ENCODE measurements around the gene KCNMA1. TPM values are rescaled to one million over a fixed set of nuclear protein-coding genes. Genes with fewer than 3 reads are reported as not detected.
A peak's percentile ranks its signal among the peaks of the same experiment; 100 is the strongest.

Gene KCNMA1
- total RNA-seq, 1 experiment from 2014 or later, result 0.49 TPM

- no peaks in the 10 kb centered on the region for H3K9me2 ChIP-seq (ENCODE audit: insufficient read depth)
- no peaks in the 10 kb centered on the region for H4K20me1 ChIP-seq (ENCODE audit: insufficient read depth)
- no peak overlapping the region for H3K27ac ChIP-seq (ENCODE audit: low read depth, low read length)
- H3K4me1 ChIP-seq (ENCODE audit: control insufficient read depth in 1 of 2, insufficient read depth in 2 of 2, low read length in 2 of 2), result no peaks in the 10 kb centered on the region; a peak in 1 of 4 replicates
- CTCF ChIA-PET, result no interaction called here
- no peaks in the 10 kb centered on the region; a peak in 1 of 4 replicates for H3K9me3 ChIP-seq (ENCODE audit: control insufficient read depth in 1 of 2, insufficient read depth in 1 of 2, low read depth in 1 of 2, low read length in 2 of 2)
- intact Hi-C loops (cut with micrococcal nuclease), result no loop called here
- POLR2A ChIA-PET, result no interaction called here
- no TSS peak for BruUV-seq (replicated peaks)
- no peaks in the 10 kb centered on the region for H3K36me3 ChIP-seq (ENCODE audit: control insufficient read depth in 1 of 2, insufficient read depth in 2 of 2, low read length in 2 of 2)
- H3K9ac ChIP-seq (ENCODE audit: low read length), result no peak overlapping the region
- no peak for TF ChIP-seq FOSL1 (IDR thresholded peaks at IDR 0.05; ENCODE audit: low read depth)
- no peak overlapping the region for H3K4me2 ChIP-seq (ENCODE audit: low read length)
- H2AFZ ChIP-seq (ENCODE audit: low read depth, low read length, poor library complexity, severe bottlenecking), result no peak overlapping the region
- no peak for DNase-seq (ENCODE audit: low read depth, low spot score)
- peaks cover 12% of the 10 kb centered on the region; the same call in 1 of the 2 replicates for H3K27me3 ChIP-seq (ENCODE audit: insufficient read depth, low read length)
- RAD21 ChIA-PET (ENCODE audit: low non-redundant PET in 1 of 2, low total read pairs in 2 of 2, uncharacterized antibody in 2 of 2, unreplicated experiment in 2 of 2), result no interaction called here
- no peaks in the 10 kb centered on the region for H3K79me2 ChIP-seq (ENCODE audit: insufficient read depth, low read length)
- no peak overlapping the region for H3K4me3 ChIP-seq (replicated peaks in 1 of 2; ENCODE audit: low read depth in 1 of 2, low read length in 2 of 2)
- no peak for ATAC-seq
Observed at GRCh38 chr10:77661674-77662073, 24.1 kb upstream of the KCNMA1 start.

DNA sequence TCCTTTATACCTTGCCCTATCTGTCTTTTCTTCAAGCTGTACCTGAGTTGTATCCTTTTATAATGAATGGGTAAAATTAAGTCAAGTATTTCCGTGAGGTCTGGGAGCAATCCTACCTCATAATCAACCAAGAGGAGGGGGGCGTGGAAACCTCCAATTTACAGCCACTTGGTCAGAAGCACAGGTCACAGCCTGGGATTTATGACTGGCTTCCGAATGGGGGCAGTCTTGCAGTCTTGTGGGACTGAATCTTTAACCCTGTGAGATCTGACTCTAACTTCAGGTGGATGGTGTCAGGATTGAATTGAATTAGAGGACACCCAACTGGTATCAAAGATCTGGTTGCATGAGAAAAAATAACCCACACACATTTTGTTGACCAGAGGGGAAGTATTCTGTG lies 23.5 kb upstream of the KCNMA1 start:
- no peak overlapping the region for H3K27ac ChIP-seq (ENCODE audit: low read depth, low read length)
- ChIA-PET POLR2A (no interaction called here), CTCF (no interaction called here), RAD21 (ENCODE audit: low non-redundant PET in 1 of 2, low total read pairs in 2 of 2, uncharacterized antibody in 2 of 2, unreplicated experiment in 2 of 2) (no interaction called here)
- no peaks in the 10 kb centered on the region for H3K9me2 ChIP-seq (ENCODE audit: insufficient read depth)
- H3K9me3 ChIP-seq (ENCODE audit: control insufficient read depth in 1 of 2, insufficient read depth in 1 of 2, low read depth in 1 of 2, low read length in 2 of 2), result no peaks in the 10 kb centered on the region; a peak in 1 of 4 replicates
- H2AFZ ChIP-seq (ENCODE audit: low read depth, low read length, poor library complexity, severe bottlenecking), result no peak overlapping the region
- peaks cover 12% of the 10 kb centered on the region; the same call in 1 of the 2 replicates for H3K27me3 ChIP-seq (ENCODE audit: insufficient read depth, low read length)
- TF ChIP-seq RAD21 (IDR thresholded peaks at IDR 0.05; ENCODE audit: low read depth) (peak; percentile 12; the same call in 1 of the 2 replicates), ZNF274 (IDR thresholded peaks at IDR 0.05; ENCODE audit: low read depth, low read length) (no peak), FOSL1 (IDR thresholded peaks at IDR 0.05; ENCODE audit: low read depth) (no peak)
- H3K4me3 ChIP-seq (replicated peaks in 1 of 2; ENCODE audit: low read depth in 1 of 2, low read length in 2 of 2), result no peak overlapping the region
- peak; percentile 68 for ATAC-seq
- no peak overlapping the region for H3K9ac ChIP-seq (ENCODE audit: low read length)
- H3K36me3 ChIP-seq (ENCODE audit: control insufficient read depth in 1 of 2, insufficient read depth in 2 of 2, low read length in 2 of 2), result no peaks in the 10 kb centered on the region
- H3K4me1 ChIP-seq (ENCODE audit: control insufficient read depth in 1 of 2, insufficient read depth in 2 of 2, low read length in 2 of 2), result no peaks in the 10 kb centered on the region; a peak in 1 of 4 replicates
- H3K4me2 ChIP-seq (ENCODE audit: low read length), result no peak overlapping the region
- DNase-seq (ENCODE audit: low read depth, low spot score), result no peak
- intact Hi-C loops (cut with micrococcal nuclease), result no loop called here
- H3K79me2 ChIP-seq (ENCODE audit: insufficient read depth, low read length), result no peaks in the 10 kb centered on the region
- BruUV-seq (replicated peaks), result no TSS peak
- H4K20me1 ChIP-seq (ENCODE audit: insufficient read depth), result no peaks in the 10 kb centered on the region

Measured in HCT116 (cell line).